ENCODE measurements around the gene USP10. TPM values are rescaled to one million over a fixed set of nuclear protein-coding genes. Genes with fewer than 3 reads are reported as not detected.
A peak's percentile ranks its signal among the peaks of the same experiment; 100 is the strongest.

USP10 gene
- total RNA-seq, 1 experiment from 2014 or later = 50.4 TPM

GRCh38 chr16:84780544-84781376 lies 81.0 kb downstream of the USP10 start:
- ChIA-PET CTCF (no interaction called here), POLR2A (ENCODE audit: unreplicated experiment) (no interaction called here)
- no peaks in the 10 kb centered on the region for H3F3A ChIP-seq (ENCODE audit: low read length, unreplicated experiment)
- H3K27me3 ChIP-seq (ENCODE audit: low read length) = no peaks in the 10 kb centered on the region
- H3K79me2 ChIP-seq (ENCODE audit: low read length) = no peaks in the 10 kb centered on the region
- ATAC-seq = no peak
- no peak overlapping the region for H3K9ac ChIP-seq (ENCODE audit: low read length)
- no peak overlapping the region for H3K4me3 ChIP-seq (ENCODE audit: low read length)
- H3K27ac ChIP-seq (ENCODE audit: low read length) = no peak overlapping the region
- intact Hi-C loops (cut with micrococcal nuclease) = no loop called here
- DNase-seq = no peak
- H3K9me2 ChIP-seq (replicated peaks; ENCODE audit: low read length) = no peaks in the 10 kb centered on the region
- H3K4me1 ChIP-seq (ENCODE audit: insufficient read depth, low read length) = no peaks in the 10 kb centered on the region
- H3K36me3 ChIP-seq (ENCODE audit: low read depth, low read length) = peaks cover 17% of the 10 kb centered on the region
- BruUV-seq (replicated peaks) = no TSS peak
- H3K9me3 ChIP-seq (ENCODE audit: low read length) = no peaks in the 10 kb centered on the region
- H3K4me2 ChIP-seq (ENCODE audit: low read length) = no peak overlapping the region
- H4K20me1 ChIP-seq (ENCODE audit: low read length) = no peaks in the 10 kb centered on the region
- H2AFZ ChIP-seq (ENCODE audit: low read length) = no peak overlapping the region
- TF ChIP-seq EZH2phosphoT487 (IDR thresholded peaks at IDR 0.05; ENCODE audit: borderline replicate concordance, low read length) (no peak), CTCF (conservative IDR thresholded peaks at IDR 0.05; ENCODE audit: low read depth, low read length) (no peak), EZH2 (IDR thresholded peaks at IDR 0.05; ENCODE audit: low read length, unreplicated experiment) (no peak)

GRCh38 chr16:84782846-84783245 lies 83.0 kb downstream of the USP10 start:
- no peak for TF ChIP-seq CTCF (conservative IDR thresholded peaks at IDR 0.05; ENCODE audit: low read depth, low read length)
- no peak for TF ChIP-seq EZH2 (IDR thresholded peaks at IDR 0.05; ENCODE audit: low read length, unreplicated experiment)
- no peak for TF ChIP-seq EZH2phosphoT487 (IDR thresholded peaks at IDR 0.05; ENCODE audit: borderline replicate concordance, low read length)
- H3K9ac ChIP-seq (ENCODE audit: low read length) = no peak overlapping the region
- POLR2A ChIA-PET (ENCODE audit: unreplicated experiment) = no interaction called here
- ATAC-seq (peak; percentile 40), DNase-seq (peak; percentile 5)
- no peak overlapping the region for H3K4me3 ChIP-seq (ENCODE audit: low read length)
- CTCF ChIA-PET = no interaction called here
- H3K27ac ChIP-seq (ENCODE audit: low read length) = no peak overlapping the region
- H3K4me1 ChIP-seq (ENCODE audit: insufficient read depth, low read length) = no peaks in the 10 kb centered on the region
- intact Hi-C loops (cut with micrococcal nuclease) = no loop called here
- no TSS peak for BruUV-seq (replicated peaks)
- H3K79me2 ChIP-seq (ENCODE audit: low read length) = no peaks in the 10 kb centered on the region
- H3F3A ChIP-seq (ENCODE audit: low read length, unreplicated experiment) = no peaks in the 10 kb centered on the region
- H3K36me3 ChIP-seq (ENCODE audit: low read depth, low read length) = peaks cover 14% of the 10 kb centered on the region
- H3K27me3 ChIP-seq (ENCODE audit: low read length) = no peaks in the 10 kb centered on the region
- no peaks in the 10 kb centered on the region for H3K9me2 ChIP-seq (replicated peaks; ENCODE audit: low read length)
- no peak overlapping the region for H2AFZ ChIP-seq (ENCODE audit: low read length)
- no peaks in the 10 kb centered on the region for H3K9me3 ChIP-seq (ENCODE audit: low read length)
- no peaks in the 10 kb centered on the region for H4K20me1 ChIP-seq (ENCODE audit: low read length)
- no peak overlapping the region for H3K4me2 ChIP-seq (ENCODE audit: low read length)

GRCh38 chr16:84785843-84786581 lies 86.2 kb downstream of the USP10 start:
- no peaks in the 10 kb centered on the region for H3K4me1 ChIP-seq (ENCODE audit: insufficient read depth, low read length)
- H3F3A ChIP-seq (ENCODE audit: low read length, unreplicated experiment) = no peaks in the 10 kb centered on the region
- no peaks in the 10 kb centered on the region for H3K9me2 ChIP-seq (replicated peaks; ENCODE audit: low read length)
- H3K36me3 ChIP-seq (ENCODE audit: low read depth, low read length) = no peaks in the 10 kb centered on the region
- TF ChIP-seq EZH2 (IDR thresholded peaks at IDR 0.05; ENCODE audit: low read length, unreplicated experiment) (no peak), CTCF (conservative IDR thresholded peaks at IDR 0.05; ENCODE audit: low read depth, low read length) (no peak), EZH2phosphoT487 (IDR thresholded peaks at IDR 0.05; ENCODE audit: borderline replicate concordance, low read length) (no peak)
- no peaks in the 10 kb centered on the region for H3K79me2 ChIP-seq (ENCODE audit: low read length)
- H2AFZ ChIP-seq (ENCODE audit: low read length) = no peak overlapping the region
- ChIA-PET CTCF (no interaction called here), POLR2A (ENCODE audit: unreplicated experiment) (no interaction called here)
- ATAC-seq = no peak
- no peak overlapping the region for H3K4me3 ChIP-seq (ENCODE audit: low read length)
- no peaks in the 10 kb centered on the region for H4K20me1 ChIP-seq (ENCODE audit: low read length)
- intact Hi-C loops (cut with micrococcal nuclease) = no loop called here
- H3K27ac ChIP-seq (ENCODE audit: low read length) = no peak overlapping the region
- BruUV-seq (replicated peaks) = no TSS peak
- no peaks in the 10 kb centered on the region for H3K27me3 ChIP-seq (ENCODE audit: low read length)
- no peaks in the 10 kb centered on the region for H3K9me3 ChIP-seq (ENCODE audit: low read length)
- H3K4me2 ChIP-seq (ENCODE audit: low read length) = no peak overlapping the region
- DNase-seq = no peak
- no peak overlapping the region for H3K9ac ChIP-seq (ENCODE audit: low read length)

Data from PC-3 (cell line).